Measurements from ENCODE around the gene ZNRF3.
"Not testable (repeated sequence)": the region's sequence is repeated elsewhere in the genome, so short reads cannot be mapped to it uniquely, and the experiment has no call there.

The ZNRF3 gene

DNA sequence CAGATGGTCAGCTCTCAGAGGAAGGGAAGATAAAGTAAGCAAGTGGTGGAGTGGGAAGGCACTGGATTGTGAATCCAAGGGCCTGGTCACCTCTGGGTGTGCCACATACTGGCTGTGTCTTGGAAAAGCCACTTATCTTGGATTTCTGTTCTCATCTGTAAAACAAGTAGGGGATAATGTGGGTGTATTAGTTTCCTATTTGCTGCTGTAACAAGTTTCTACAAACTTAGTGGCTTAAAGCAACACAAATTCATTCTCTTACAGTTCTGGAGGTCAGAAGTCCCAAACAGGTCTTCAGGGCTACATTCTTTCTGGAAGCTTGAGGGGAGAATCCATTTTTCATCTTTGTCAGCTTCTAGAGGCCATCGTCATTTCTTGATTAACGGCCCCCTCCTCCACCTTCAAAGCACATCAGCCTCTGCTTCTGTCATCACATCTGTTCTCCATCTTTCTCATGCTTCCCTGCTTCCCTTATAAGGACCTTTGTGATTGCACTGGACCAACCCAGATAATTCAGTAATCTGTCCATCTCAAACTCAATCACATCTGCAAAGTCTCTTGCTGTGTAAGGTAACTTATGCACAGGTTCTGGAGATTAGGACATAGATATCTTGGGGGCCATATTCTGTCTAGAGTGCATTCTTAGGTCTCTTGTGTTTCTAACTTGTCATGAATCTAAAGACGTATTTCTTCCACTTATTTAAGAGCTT, 102.4 kb downstream of the ZNRF3 start:
- DNase-seq (ENCODE audit: low read depth): no peak

DNA sequence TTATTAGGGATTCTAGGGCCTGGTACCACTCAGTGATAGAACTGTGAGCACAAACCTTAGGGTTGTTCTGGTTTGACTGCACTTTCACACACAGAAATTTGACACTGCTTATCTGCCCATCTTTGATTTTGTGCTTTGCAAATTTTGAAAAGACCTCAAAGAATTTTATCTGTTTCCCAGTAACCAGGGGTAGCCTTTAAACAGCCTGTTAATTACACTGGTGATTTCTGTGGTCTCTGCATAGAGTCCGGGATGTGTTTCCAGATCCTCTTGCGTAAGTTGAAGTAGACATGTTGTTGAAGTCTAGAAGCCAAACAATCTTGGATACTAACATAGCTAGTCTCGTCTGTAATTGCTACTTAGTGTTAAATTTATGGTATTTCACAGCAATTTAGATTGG, 103.0 kb downstream of the ZNRF3 start:
- DNase-seq (ENCODE audit: low read depth): no peak

DNA sequence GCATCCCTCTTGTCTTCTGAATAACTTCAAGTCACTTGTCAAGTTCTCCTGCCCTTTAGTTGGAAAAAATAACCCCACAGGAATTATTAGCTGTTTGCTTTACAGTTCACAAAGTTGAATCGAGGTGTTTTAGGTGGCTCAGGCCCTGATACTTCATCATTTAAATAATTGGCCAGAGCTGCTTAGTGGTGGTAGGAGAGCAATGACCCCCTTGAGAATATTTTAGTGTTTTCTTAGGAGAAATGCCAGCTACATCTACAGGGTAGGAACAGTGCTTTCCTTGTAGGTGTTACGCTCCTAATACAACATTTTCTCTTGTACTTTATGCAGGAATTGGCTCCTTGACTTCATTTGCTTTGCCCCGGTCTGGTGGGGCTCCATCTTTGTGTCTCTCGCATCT, 105.1 kb downstream of the ZNRF3 start:
- DNase-seq (ENCODE audit: low read depth): no peak

DNA sequence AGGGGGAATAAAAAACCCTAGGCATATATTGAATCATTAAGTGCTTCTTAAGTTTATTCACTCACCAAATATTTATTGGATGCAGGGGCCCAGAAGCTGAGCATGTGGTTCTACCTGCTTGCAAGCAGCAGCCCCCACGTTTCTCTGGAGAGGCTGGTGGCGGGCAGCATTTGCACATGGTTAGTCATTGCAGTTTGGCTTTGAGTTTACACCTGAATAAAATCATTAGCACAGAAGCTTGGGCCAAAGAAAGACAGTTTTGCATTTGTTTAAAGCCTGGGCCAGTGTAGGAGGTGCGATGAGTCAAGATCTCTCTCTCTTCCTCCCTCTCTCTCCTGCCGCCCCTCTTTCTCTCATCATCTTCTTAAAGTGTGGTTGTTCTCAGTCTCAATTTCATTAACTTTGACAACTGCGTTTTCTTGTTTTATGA, 105.7 kb downstream of the ZNRF3 start:
- DNase-seq (ENCODE audit: low read depth): no peak

DNA sequence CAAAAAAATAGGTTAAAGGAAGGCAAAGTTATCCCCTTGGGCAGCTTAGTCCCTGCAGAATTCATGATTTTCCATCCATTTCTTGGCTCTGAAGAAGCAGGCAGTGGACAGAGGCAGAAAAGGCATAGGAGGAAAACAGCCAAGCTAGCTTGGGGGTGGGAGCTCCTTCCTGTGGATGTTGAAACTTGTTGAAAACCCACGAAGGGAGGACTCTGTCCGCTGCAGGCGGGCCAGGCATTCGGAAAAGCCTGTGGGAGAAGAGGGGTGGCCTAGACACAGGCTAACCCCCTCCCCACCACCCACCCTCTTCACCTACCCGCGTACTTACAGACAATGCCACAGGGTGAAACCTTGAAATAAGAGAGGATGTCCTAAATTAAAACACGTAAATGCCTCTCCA, 106.1 kb downstream of the ZNRF3 start:
- DNase-seq (ENCODE audit: low read depth): no peak

DNA sequence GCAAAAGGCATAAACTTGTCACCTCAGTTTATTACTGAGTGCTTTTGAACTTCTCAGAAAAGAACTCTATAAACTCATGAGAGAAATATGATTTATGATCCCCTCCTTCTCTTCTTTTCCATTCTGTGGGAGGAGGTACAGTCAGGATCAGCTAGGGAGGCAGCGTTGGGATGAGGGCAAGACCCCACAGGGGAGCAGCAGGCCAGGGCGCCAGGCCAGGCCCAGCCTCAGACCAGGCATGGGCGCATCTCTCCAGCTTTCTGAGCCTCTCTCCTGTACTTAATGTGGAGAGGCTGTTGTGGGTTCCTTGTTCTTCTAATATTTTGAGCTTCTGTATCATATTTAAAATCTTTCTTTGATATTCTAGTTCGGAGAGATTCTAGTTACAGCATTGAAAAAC, 106.5 kb downstream of the ZNRF3 start:
- DNase-seq (ENCODE audit: low read depth): no peak

DNA sequence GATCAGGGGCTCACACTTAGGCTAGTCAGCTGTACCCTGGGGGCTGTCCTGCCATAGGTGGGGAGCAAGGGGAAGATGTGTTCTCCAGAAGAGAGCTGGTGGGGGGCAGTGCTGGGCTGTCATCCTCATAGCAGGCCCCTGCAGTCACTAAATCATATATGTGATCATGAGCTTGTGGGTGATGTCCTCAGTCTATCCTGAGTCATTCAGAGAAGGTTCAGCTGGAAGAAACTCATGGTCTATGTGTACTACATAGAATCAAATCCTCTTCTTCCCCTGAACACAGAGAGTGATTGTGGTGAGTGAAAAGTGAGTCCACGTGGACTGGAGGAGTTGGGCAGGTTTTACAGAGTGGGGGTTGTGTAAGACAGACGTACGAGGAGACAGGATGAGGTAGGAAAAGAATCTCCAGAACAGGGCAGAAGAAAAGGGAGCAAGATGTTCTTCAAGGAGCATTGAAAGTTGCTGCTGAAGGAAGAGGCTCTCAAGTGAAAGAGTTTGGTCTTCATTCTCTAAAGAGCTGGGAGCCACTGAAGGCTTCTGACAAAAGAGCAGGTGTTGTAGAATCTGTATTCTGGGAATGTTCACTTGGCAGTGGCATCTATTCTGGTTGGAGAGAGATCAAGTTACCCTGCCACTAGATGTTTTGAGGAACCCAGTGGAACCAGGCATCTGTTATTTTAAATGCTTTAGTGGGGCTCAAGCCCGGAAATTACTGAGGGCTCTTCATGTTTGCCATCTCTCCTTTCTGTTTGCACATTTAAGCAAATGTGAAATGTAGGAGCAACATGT, 109.4 kb downstream of the ZNRF3 start:
- DNase-seq (ENCODE audit: low read depth): no peak

DNA sequence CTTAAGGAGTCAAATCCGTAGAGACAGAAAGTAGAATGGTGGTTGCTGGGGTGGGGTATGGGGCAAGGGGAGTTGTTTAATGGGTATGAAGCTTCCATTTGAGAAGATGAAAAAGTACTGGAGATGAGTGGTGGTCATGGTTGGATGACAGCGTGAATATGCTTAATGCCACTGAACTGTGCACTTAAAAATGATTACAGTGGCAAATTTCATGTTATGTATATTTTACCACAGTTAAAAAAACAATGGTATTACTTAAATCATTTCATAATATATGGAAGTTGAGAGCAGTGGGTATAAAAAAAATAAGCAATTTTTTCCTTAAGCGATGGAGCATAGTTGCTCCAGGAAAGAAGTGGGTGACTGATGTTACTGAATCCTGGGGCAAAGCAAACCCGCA, 111.2 kb downstream of the ZNRF3 start:
- no peak for DNase-seq (ENCODE audit: low read depth)

DNA sequence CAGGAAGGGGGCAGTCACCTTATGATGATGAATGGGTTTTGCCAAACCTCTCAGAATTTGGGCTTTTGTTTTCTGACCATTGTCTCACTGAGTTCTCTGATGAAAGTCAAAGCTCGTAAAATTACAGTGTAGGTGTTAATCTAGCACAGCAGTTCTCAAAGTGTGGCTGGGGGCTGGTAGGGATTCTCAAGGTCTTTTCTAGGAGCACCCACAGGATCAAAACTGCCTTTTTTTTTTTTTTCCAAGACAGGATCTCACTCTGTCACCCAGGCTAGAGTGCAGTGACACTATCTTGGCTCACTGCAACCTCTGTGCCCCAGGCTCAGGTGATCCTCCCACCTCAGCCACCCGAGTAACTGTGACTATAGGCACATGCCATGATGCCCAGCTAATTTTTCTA, 112.2 kb downstream of the ZNRF3 start:
- DNase-seq (ENCODE audit: low read depth): no peak

DNA sequence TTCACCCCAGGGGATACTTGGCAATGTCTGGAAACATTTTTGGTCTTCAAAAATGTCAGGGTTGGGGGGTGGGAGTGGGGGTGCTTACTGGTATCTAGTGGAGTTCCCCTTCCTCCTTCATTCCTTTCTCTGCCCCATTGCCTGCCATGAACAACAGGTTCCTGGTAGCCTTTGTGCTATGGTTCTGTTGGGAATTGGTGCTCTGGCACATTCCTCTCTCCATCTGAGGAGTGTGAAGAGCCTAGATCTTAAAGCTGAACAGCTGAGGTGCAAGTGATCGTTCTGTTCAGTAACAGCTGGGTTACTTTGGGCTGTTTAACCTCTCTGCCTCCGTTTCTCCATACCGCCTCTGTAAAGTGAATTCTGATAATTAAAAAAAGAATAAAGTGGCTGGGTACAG, 114.0 kb downstream of the ZNRF3 start:
- no peak for DNase-seq (ENCODE audit: low read depth)

DNA sequence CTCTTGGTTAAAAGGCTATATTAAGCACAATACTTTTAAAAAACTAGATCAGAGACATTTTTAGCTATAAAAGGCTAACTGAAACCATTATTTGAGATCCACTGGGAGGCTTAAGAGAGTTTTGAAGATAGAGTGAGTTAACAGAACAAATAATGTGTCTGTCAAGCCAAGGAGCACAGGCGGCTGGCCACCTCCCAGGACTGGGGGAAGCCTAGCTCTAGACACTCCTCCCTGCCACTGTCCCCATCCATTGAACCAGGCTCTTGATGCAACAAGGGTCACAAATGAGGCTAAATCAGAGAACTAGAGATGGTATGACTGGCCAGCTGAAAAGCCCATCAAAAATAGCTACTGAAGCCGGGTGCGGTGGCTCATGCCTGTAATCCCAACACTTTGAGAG, 115.3 kb downstream of the ZNRF3 start:
- DNase-seq (ENCODE audit: low read depth): no peak

DNA sequence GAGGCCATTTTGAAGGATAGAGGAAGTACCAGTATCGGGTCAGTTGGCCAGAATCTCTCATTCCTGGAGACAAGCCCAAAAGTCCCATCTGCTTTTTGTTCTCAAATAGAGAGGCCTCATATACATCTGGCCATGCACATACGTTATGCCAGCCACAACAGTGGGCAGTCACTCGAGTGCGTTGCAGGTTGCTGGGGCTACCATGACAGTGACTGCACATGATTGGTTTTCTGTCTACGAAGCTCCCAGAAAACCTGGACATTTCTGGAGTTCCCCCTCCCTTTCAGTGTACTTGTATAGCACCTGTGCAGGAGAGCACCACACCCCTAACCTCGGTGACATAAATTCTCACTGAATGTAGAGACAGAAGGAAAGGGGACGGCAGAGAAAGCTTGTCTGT, 116.1 kb downstream of the ZNRF3 start:
- DNase-seq (ENCODE audit: low read depth): no peak

DNA sequence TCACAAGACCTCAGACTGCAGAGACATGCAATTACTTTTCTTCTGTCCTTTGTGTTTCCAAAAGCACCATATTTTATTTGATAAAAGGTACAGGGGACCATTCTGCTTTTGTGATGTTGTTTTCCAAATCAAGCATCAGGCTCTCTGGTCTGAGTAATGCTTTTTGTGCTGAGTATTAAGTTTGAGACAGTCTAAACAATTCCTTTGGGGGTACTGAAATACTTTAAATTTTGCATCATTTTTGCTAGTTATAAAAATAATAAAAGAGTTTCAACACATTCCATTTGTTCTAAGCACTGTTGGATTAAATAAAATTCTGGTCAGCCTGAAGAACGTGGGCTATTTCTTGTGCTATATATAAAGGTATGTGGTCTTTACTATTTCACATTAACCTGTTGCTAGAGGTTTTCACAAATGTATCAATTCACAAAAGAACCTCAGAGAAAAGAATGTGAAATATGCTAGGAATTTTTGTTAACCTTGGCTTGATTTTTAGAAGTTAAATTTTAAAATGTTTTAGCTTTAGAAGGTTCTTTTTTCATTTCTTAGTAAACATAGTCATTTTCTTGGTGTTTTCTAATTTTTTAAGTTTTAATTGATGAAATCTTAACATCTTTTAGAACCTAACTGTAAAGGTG, 116.7 kb downstream of the ZNRF3 start:
- DNase-seq (ENCODE audit: low read depth): no peak

DNA sequence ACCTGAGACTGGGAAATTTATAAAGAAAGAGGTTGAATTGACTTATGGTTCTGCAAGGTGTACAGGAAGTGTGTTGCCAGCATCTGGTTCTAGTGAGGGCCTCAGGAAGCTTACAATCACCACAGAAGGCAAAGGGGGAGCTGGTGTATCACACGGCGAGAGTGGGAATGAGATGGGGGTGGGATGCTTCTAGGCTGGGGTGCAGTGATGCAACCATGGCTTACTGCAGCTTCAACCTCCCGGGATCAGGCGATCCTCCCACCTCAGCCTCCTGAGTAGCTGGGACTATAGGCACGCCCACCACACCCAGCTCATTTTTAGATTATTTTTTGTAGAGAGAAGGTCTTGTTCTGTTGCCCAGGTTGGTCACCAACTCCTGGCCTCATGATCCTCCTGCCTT, 117.3 kb downstream of the ZNRF3 start:
- no peak for DNase-seq (ENCODE audit: low read depth)

DNA sequence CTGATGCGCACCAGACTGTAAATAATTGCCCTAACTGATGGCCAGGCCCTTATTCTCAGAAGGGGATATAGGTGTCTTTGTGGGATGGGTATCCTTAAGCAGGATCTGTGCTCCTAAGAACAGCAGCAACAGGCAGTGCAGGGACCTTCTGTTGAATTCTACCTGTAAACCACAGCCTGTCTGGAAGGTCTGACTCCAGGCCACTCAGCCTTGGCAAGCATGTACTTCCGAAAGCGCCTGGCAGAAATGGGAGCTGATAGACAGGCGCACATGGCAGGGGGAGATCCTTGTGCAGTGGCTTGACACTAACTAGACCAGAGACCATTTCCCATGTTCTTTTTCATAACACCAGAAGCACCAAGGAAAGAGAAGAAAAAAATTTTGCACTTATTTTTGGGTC, 119.2 kb downstream of the ZNRF3 start:
- no peak for DNase-seq (ENCODE audit: low read depth)

DNA sequence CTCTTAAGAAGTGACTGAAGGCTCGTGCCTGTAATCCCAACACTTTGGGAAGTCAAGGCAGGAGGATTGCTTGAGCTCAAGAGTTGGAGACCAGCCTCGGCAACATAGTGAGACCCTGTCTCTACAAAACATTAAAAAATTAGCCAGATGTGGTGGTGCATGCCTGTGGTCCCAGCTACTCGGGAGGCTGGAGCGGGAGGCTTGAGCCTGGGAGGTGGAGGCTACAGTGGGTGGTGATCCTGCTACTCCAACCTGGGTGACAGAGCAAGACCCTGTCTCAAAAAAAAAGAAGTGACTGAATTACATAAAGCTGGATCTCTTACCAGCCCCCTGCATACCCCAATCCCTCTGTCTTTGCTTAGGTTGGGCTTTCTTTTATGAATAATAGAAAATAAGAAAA, 120.2 kb downstream of the ZNRF3 start:
- DNase-seq (ENCODE audit: low read depth): no peak

DNA sequence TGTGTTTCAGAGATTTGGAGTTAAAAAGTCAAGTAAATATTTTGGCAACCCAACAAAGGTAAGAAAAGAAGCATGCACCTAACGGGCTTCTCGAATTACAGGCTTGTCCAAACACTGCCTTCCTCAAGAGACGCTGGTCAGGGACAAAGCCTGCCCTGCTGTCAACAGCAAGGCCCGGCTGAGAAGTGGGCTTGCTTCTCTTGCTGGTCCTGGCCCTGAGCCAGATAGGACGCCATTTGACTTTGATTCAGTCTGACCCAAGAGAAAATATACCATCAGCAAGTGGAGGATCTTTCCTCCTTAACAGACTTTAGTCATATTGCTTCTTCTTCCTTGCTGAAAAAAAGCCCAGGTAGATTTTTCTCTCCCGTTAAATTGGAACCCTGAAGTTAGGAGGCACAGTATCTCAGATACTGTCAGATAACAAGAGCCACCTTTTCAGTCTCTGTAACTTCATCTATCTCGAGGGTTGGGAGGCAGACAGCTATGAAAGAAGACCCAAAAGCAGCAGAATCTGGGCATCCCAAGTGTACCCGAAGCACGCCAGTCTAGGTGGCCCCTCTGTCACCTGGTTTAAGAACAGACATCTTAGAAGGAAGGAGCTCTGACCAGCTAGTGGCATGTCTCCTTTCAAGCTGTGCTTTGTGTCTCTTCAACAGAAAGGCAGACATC, 120.7 kb downstream of the ZNRF3 start:
- no peak for DNase-seq (ENCODE audit: low read depth)

DNA sequence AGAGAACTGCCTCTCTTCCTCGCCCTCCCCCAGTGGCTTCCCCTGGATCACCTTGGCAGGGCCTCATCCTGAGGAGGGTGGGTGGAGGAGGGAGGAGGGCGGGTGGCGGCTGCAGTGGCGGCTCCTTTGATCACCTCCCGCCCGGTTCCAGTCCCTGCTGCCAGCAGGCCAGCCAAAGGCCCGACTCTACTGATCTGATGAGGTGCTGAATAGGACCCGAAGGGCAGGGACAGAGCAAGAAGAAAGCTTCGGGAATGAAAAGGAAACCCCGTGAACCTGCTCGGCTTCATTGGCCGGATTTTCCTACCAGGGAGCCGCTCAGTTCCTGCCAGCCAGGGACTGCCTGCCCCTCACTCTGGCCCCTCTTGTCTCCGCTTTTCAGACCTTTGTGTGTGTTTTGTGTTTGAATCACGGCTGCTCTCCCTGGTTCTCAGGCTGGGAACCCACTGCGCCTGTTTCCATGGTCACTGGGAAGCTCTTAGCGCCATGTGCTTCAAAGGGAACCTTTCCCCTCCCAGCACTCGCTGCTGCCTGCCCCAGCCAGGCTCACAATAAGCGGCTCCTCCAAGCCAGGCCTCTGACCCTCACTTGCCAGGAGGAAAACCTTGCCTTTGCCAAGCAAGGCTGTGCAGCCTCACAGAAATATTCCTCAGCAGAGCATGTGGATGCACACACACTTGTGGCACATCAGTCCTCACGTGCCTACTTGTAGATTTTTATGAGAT, 121.4 kb downstream of the ZNRF3 start:
- no peak for DNase-seq (ENCODE audit: low read depth)

DNA sequence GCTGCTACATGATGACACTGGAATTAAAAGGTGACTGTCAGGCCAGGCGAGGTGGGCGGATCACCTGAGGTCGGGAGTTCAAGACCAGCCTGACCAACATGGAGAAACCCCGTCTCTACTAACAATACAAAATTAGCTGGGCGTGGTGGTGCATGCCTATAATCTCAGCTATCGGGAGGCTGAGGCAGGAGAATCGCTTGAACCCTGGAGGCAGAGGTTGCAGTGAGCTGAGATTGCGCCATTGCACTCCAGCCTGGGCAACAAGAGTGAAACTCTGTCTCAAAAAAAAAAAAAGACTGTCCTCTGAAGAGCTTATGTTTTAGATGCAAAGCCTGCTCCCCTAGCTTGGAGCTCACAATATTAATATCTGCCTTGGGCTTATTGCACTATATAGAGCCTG, 122.4 kb downstream of the ZNRF3 start:
- not testable (repeated sequence) for DNase-seq (ENCODE audit: low read depth)

DNA sequence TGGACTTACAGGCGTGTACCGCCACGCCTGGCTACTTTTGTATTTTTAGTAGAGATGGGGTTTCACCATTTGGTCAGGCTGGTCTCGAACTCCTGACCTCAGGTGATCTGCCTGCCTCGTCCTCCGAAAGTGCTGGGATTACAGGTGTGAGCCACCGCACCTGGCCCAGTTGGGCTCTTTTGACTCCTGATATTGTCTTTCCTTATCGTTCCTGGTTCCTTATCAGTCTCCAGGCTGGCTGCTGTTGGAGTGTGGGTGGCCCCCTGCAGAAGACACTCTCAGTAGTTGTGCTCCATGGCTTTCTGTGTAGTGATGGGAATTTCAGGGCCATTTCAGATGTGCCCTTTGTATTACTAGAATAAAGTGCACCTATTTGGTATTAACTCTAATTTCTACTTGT, 123.0 kb downstream of the ZNRF3 start:
- DNase-seq (ENCODE audit: low read depth): no peak

DNA sequence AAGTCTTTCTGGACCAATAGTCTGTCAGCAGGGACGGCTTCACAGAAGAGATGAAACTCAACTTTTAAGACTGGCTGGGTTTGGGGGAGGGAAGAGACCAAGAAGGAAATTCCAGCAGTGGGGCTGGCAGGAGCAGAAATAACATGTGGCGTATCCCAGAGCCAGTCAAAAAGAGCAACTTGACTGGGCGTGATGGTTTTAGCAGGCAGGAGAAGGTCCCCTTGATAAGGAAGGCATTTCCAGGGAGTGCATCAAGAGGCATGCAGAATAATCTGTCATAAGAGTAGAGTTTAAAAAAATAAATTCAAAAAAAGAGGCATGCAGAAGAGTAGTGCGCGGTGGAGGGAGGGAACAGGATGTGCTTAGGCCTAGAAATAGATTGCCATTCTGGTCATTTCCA, 125.8 kb downstream of the ZNRF3 start:
- DNase-seq (ENCODE audit: low read depth): no peak

Measured in HS-5 (cell line).